BLaER1 treated with 17β-estradiol and CSF1 and Interleukin-3, amounts not matched to agents 10 nM and 100 nM (cell line): ENCODE data around the gene AMIGO3.

Experiments used
- H3K27ac ChIP-seq, 11 experiments: shearing (Covaris generic); formaldehyde crosslinking; 2 replicates each; pipeline ENCODE4 v1.8.1; 2022
- H3K27me3 ChIP-seq, 11 experiments: shearing (Covaris generic); formaldehyde crosslinking; 2 replicates each; pipeline ENCODE4 v1.8.1; 2022
- H3K36me3 ChIP-seq, 11 experiments: shearing (Covaris generic); formaldehyde crosslinking; 2 replicates each; pipeline ENCODE4 v1.8.1; 2022
- H3K4me1 ChIP-seq, 10 experiments: shearing (Covaris generic); formaldehyde crosslinking; 2 replicates each; pipeline ENCODE4 v1.8.1; 2022
- H3K4me2 ChIP-seq, 11 experiments: shearing (Covaris generic); formaldehyde crosslinking; 2 replicates each; pipeline ENCODE4 v1.8.1; 2022
- H3K4me3 ChIP-seq, 10 experiments: shearing (Covaris generic); formaldehyde crosslinking; 2 replicates each; pipeline ENCODE4 v1.8.1; 2022
- H3K9ac ChIP-seq, 11 experiments: shearing (Covaris generic); formaldehyde crosslinking; 2 replicates each; pipeline ENCODE4 v1.8.1; 2022
- H3K9me3 ChIP-seq, 11 experiments: shearing (Covaris generic); formaldehyde crosslinking; replicated peaks in 1 of 11; 2 replicates each; pipeline ENCODE4 v1.8.1; 2022
- H4K20me1 ChIP-seq, 11 experiments: shearing (Covaris generic); formaldehyde crosslinking; 2 replicates each; pipeline ENCODE4 v1.8.1; 2022
- Cebpa-rat ChIP-seq, 11 experiments: shearing (Covaris generic); IDR thresholded peaks; 2 replicates each; pipeline ENCODE4 v1.8.1; 2022

Gene AMIGO3

DNA sequence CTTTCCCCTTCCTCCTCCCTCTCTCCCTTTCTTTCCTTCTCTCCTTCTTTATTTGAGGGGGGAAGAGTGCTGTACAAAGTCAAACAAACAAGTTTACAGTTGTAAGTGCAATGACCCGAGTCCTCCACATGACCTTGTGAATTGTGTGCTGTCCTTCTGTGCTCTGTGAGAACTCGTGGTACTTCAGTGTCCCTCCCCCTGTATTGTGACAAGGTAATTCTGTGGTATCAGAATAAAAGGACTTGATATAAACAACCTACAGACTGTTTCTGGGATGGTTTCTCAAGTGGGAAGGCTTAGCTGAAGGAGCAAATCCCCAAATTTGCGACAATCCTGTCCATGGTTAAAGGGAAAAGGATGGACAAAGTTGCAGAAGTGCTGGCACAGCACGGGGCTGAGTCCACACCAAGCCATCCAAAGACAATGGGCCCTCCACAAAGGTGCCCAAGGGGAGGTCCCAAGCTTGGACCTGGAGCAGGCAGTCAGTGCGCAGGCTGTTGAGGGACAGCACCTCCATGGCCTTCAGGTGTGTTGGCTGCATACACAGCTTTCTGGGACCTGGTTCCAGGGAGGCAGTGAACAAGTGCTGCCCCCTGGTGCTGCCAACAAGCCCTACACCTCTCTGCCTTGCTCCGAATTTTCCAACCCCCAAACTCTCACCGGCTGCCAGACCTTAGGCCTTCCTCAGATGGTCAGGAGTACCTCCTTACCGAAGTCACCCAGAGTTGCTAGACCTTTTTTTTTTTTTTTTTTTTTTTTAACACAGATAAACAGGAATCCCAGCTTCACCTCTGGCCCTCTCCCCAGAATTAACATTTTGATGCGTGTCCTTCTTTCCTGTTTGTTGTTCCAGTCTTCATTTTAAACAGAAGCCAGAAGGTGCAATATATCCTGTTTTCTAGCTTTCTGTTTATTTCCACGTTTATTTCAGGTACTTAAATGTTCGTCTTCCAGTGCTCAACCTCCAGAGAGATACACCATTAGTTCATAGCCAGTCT lies 47.9 kb downstream of the AMIGO3 start:
- Histone ChIP-seq H4K20me1 (peaks cover 0 to 59% (median 15%) of the 10 kb centered on the region in 11 experiments; a peak in 14 of 22 replicates), H3K4me1 (peaks cover 27 to 63% (median 39%) of the 10 kb centered on the region in 10 experiments), H3K4me3 (no peak overlapping the region), H3K27ac (no peak overlapping the region), H3K27me3 (no peaks in the 10 kb centered on the region), H3K9me3 (0 out of 22 replicates have a peak, but pooled peaks cover 0 to 4% (median 0%) of the 10 kb centered on the region in 11 experiments), H3K9ac (peak overlapping the region in 4 of 11 experiments; percentile 1 to 29 (median 25); a peak in 3 of 22 replicates), H3K4me2 (peak overlapping the region in 8 of 11 experiments; percentile 14 to 99 (median 68); a peak in 11 of 22 replicates), H3K36me3 (peaks cover 8 to 14% (median 11%) of the 10 kb centered on the region in 11 experiments)
- no peak for TF ChIP-seq Cebpa-rat (IDR thresholded peaks at IDR 0.05)

GRCh38 chr3:49670940-49671290 lies 48.6 kb downstream of the AMIGO3 start:
- H4K20me1 ChIP-seq = peaks cover 0 to 56% (median 10%) of the 10 kb centered on the region in 11 experiments; a peak in 13 of 22 replicates
- no peaks in the 10 kb centered on the region for H3K27me3 ChIP-seq
- H3K9me3 ChIP-seq = 0 out of 22 replicates have a peak, but pooled peaks cover 0 to 4% (median 0%) of the 10 kb centered on the region in 11 experiments
- no peak for TF ChIP-seq Cebpa-rat (IDR thresholded peaks at IDR 0.05)
- no peak overlapping the region for H3K27ac ChIP-seq
- H3K36me3 ChIP-seq = peaks cover 2 to 7% (median 4%) of the 10 kb centered on the region in 11 experiments
- H3K4me1 ChIP-seq = peaks cover 20 to 57% (median 32%) of the 10 kb centered on the region in 10 experiments
- no peak overlapping the region for H3K4me2 ChIP-seq
- H3K9ac ChIP-seq = 0 out of 22 replicates have a peak overlapping the region, but pooled peaks of 2 of the 11 experiments have one; percentile 6 to 15
- H3K4me3 ChIP-seq = no peak overlapping the region

DNA sequence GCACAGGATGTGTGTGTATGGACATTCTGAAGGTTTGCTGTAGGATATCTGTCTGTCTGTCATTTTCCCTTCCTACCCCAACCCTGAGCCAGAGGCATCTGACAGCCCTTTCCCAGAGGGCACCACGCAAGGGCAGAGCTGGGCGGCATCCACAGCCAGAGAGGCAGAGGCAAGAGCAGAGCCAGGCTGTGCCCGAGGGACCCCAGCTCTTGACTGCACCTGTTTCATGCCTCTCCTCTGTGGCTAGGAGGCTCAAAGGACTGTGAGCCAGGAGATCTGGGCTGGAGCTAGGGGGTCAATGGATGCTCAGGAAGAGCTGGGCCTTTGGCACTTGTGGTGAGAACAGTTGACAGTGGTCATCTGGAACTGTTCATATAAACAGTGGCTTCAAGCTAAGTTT lies 50.1 kb downstream of the AMIGO3 start:
- 0 out of 22 replicates have a peak overlapping the region, but pooled peaks of 1 of the 11 experiments have one; percentile 17 for H3K9ac ChIP-seq
- no peaks in the 10 kb centered on the region for H3K36me3 ChIP-seq
- H3K27me3 ChIP-seq = no peaks in the 10 kb centered on the region
- H3K4me2 ChIP-seq = peak overlapping the region in 4 of 11 experiments; percentile 8 to 36 (median 18); a peak in 2 of 22 replicates
- no peak overlapping the region for H3K27ac ChIP-seq
- H3K9me3 ChIP-seq = 0 out of 22 replicates have a peak, but pooled peaks cover 0 to 4% (median 0%) of the 10 kb centered on the region in 11 experiments
- peaks cover 14 to 43% (median 21%) of the 10 kb centered on the region in 10 experiments for H3K4me1 ChIP-seq
- no peak for TF ChIP-seq Cebpa-rat (IDR thresholded peaks at IDR 0.05)
- no peak overlapping the region for H3K4me3 ChIP-seq
- peaks cover 0 to 52% (median 0%) of the 10 kb centered on the region in 11 experiments; a peak in 9 of 22 replicates for H4K20me1 ChIP-seq

DNA sequence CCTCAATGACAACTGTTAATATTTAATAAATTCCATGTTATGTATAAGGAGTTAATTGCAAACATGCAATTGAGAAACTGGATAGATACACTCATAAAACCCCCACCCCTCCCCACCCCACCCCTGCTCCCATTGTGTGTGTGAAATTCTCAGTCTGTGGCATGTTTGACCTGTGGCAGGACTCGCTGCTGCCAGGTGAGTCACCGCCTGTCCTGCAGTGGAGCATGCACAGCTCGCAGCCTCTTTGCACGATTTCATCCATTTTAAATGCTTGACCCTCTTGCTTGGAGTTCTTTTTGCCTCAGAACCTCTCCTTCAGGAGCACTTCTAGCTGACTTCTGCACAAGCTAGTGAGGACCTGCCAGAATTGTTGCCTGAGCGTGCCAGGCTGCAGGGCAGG lies 50.6 kb downstream of the AMIGO3 start:
- Histone ChIP-seq H3K4me2 (peak overlapping the region in 3 of 11 experiments; percentile 7 to 23 (median 21); a peak in 2 of 22 replicates), H3K4me1 (peaks cover 18 to 43% (median 24%) of the 10 kb centered on the region in 10 experiments), H3K27me3 (no peaks in the 10 kb centered on the region), H3K36me3 (no peaks in the 10 kb centered on the region), H4K20me1 (peaks cover 0 to 52% (median 0%) of the 10 kb centered on the region in 11 experiments; a peak in 9 of 22 replicates), H3K27ac (no peak overlapping the region), H3K4me3 (no peak overlapping the region), H3K9me3 (0 out of 22 replicates have a peak, but pooled peaks cover 0 to 4% (median 0%) of the 10 kb centered on the region in 11 experiments), H3K9ac (0 out of 22 replicates have a peak overlapping the region, but pooled peaks of 1 of the 11 experiments have one; percentile 17)
- no peak for TF ChIP-seq Cebpa-rat (IDR thresholded peaks at IDR 0.05)

GRCh38 chr3:49668414-49668797 lies 51.1 kb downstream of the AMIGO3 start:
- H3K27me3 ChIP-seq = no peaks in the 10 kb centered on the region
- peak overlapping the region in 4 of 11 experiments; percentile 2 to 23 (median 12); a peak in 3 of 22 replicates for H3K4me2 ChIP-seq
- no peaks in the 10 kb centered on the region for H3K36me3 ChIP-seq
- no peak overlapping the region for H3K27ac ChIP-seq
- H3K9me3 ChIP-seq = 0 out of 22 replicates have a peak, but pooled peaks cover 0 to 4% (median 0%) of the 10 kb centered on the region in 11 experiments
- H4K20me1 ChIP-seq = peaks cover 0 to 52% (median 0%) of the 10 kb centered on the region in 11 experiments; a peak in 9 of 22 replicates
- H3K4me3 ChIP-seq = no peak overlapping the region
- H3K9ac ChIP-seq = peak overlapping the region in 1 of 11 experiments; percentile 27; a peak in 1 of 22 replicates
- TF ChIP-seq Cebpa-rat (IDR thresholded peaks at IDR 0.05) = no peak
- H3K4me1 ChIP-seq = peaks cover 18 to 44% (median 26%) of the 10 kb centered on the region in 10 experiments

DNA sequence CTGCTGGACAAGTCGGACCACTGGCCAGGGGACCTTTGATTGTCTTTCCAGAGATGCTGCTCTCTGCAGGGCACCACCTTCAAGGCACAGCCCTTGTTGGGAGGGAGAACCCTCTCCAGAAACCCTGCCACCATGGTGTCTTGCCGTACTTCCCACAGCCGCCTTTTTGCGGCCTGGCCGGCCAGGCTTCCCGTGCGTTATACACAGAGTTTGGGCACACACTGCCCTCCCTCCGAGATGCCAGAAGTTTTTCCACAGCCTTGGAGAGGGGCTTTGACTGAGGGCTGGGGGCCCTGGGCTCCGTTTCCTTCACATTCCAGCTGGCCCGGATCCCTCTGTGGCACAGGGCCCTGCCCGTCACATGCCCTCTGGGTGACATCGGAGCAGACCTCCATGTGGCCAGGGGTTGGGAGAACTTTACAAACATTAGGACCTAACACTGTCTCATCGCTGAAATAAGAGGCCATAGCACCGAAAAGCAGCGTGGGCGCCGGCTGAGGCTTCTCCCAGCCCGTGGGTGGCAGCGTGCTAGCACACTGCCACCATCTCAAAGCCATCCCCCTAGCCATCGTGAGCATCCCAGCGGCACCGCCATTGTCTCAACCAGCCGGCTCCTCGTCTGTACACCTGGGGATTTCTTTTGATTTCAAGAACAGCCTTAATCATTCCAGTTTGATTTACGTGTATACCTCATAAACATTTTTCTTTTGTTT lies 51.6 kb downstream of the AMIGO3 start:
- no peaks in the 10 kb centered on the region for H3K9me3 ChIP-seq
- H3K27me3 ChIP-seq = no peaks in the 10 kb centered on the region
- no peak overlapping the region for H3K4me3 ChIP-seq
- no peak overlapping the region for H3K27ac ChIP-seq
- H3K9ac ChIP-seq = no peak overlapping the region
- H3K36me3 ChIP-seq = no peaks in the 10 kb centered on the region
- H3K4me2 ChIP-seq = peak overlapping the region in 3 of 11 experiments; percentile 2 to 18 (median 7); a peak in 1 of 22 replicates
- peaks cover 0 to 52% (median 0%) of the 10 kb centered on the region in 11 experiments; a peak in 9 of 22 replicates for H4K20me1 ChIP-seq
- no peak for TF ChIP-seq Cebpa-rat (IDR thresholded peaks at IDR 0.05)
- H3K4me1 ChIP-seq = peaks cover 15 to 44% (median 24%) of the 10 kb centered on the region in 10 experiments; a peak in 19 of 20 replicates
